Small intestine (tissue), 7 donors: ENCODE results near the gene HHIPL1. TPM values are rescaled to one million over a fixed set of nuclear protein-coding genes. Genes with fewer than 3 reads are reported as not detected.

Experiments
- DNase-seq, 2 donors: peaks; one replicate each; pipeline versions ENCODE4 v3.0.0 to v3.0.0-alpha.2; 2013
- FAIRE-seq: peaks from 2 replicates; lab custom pipeline; 2012; peaks lifted over from hg19 to GRCh38; lab: Jason Lieb, UNC
- H3K27ac ChIP-seq, 3 donors: one replicate each; pipeline ENCODE4 v1.5.1; 2013; ENCODE audit warnings: low read length in 2 of 3, mild to moderate bottlenecking in 2 of 3, control low read depth in 1 of 3, inconsistent platforms in 1 of 3, low read depth in 1 of 3, moderate library complexity in 1 of 3
- H3K27me3 ChIP-seq, 3 donors: one replicate each; pipeline ENCODE4 v1.6.1; 2013; ENCODE audit warnings: low read length in 3 of 3, inconsistent platforms in 1 of 3; ENCODE audit not compliant: control insufficient read depth in 3 of 3, insufficient read depth in 3 of 3
- H3K36me3 ChIP-seq, 3 donors: one replicate each; pipeline ENCODE4 v1.6.1; 2013; ENCODE audit warnings: low read length in 3 of 3, inconsistent platforms in 1 of 3, low read depth in 1 of 3, mild to moderate bottlenecking in 1 of 3, moderate library complexity in 1 of 3; ENCODE audit not compliant: control insufficient read depth in 3 of 3, insufficient read depth in 2 of 3
- H3K4me1 ChIP-seq, 3 donors: one replicate each; pipeline ENCODE4 v1.6.1; 2013; ENCODE audit warnings: low read length in 2 of 3, inconsistent platforms in 1 of 3, low read depth in 1 of 3, mild to moderate bottlenecking in 1 of 3, moderate library complexity in 1 of 3; ENCODE audit not compliant: control insufficient read depth in 3 of 3, insufficient read depth in 2 of 3
- H3K4me3 ChIP-seq, 3 donors: one replicate each; pipeline ENCODE4 v1.5.1; 2013; ENCODE audit warnings: low read length in 3 of 3, control low read depth in 1 of 3, inconsistent platforms in 1 of 3, low read depth in 1 of 3, mild to moderate bottlenecking in 1 of 3, moderate library complexity in 1 of 3
- H3K9me3 ChIP-seq, 2 donors: one replicate each; pipeline ENCODE4 v1.6.1; 2013; ENCODE audit warnings: low read depth in 1 of 2, low read length in 1 of 2; ENCODE audit not compliant: control insufficient read depth in 2 of 2, insufficient read depth in 1 of 2
- WGBS, 3 donors: extraction: QIAGEN DNeasy Blood & Tissue Kit; methylation state at CpG; one replicate each; pipeline ENCODE4 v1.1.7; 2013; 5-methylcytosine and 5-hydroxymethylcytosine counted together
- polyA plus RNA-seq, 4 donors: library from polyadenylated mRNA; stranded (reverse) in 3 of 4; unstranded in 1 of 4; fragments of 200-250 nt in 3 of 4; fragments of 120-200 nt in 1 of 4; gene quantifications; one replicate each; pipeline versions ENCODE4 v1.2.1 to v1.2.3, GENCODE V29; 2013
- donor health status: healthy with polysubstance abuse.
- donor health status: control.
- donor health status: control.
- donor health status: Bipolar disorder and iron deficiency.
- donor health status: healthy.

Gene HHIPL1
- polyA plus RNA-seq, 4 donors: under 0.01 to 0.69 (median 0.59) TPM; not detected in 1

- Histone ChIP-seq H3K9me3 (no peaks in the 10 kb centered on the region), H3K4me1 (peaks cover 2 to 29% (median 4%) of the 10 kb centered on the region in 3 donors), H3K4me3 (peak overlapping the region; percentile 72 to 80 (median 77)), H3K36me3 (peaks cover 0 to 2% (median 0%) of the 10 kb centered on the region in 3 donors), H3K27me3 (no peaks in the 10 kb centered on the region), H3K27ac (peak overlapping the region; percentile 85 to 91 (median 87))
- peak; percentile 83 to 84 for DNase-seq
- no peak for FAIRE-seq
- 0 to 3% (median 2%) methylated on average over 34 to 38 of the region's 38 CpGs for whole genome bisulfite sequencing, 3 donors
These were observed 39.5 kb upstream of the HHIPL1 start for GRCh38 chr14:99605299-99605961.

- Histone ChIP-seq H3K27me3 (no peaks in the 10 kb centered on the region), H3K9me3 (no peaks in the 10 kb centered on the region), H3K27ac (no peak overlapping the region), H3K4me1 (peaks cover 2 to 21% (median 4%) of the 10 kb centered on the region in 3 donors), H3K36me3 (peaks cover 0 to 2% (median 0%) of the 10 kb centered on the region in 3 donors), H3K4me3 (no peak overlapping the region)
- DNase-seq: peak in 1 of 2 donors; percentile 58
- 68 to 82% (median 72%) methylated on average over 7 of the region's 7 CpGs for WGBS, 3 donors
- no peak for FAIRE-seq
These were observed 38.6 kb upstream of the HHIPL1 start for GRCh38 chr14:99606359-99606758.

- H3K27me3 ChIP-seq: no peaks in the 10 kb centered on the region
These were observed 36.3 kb upstream of the HHIPL1 start for GRCh38 chr14:99608591-99608990.

GRCh38 chr14:99609245-99610170 is 35.4 kb upstream of the HHIPL1 start:
- peak; percentile 42 to 74 for DNase-seq
- Histone ChIP-seq H3K4me3 (no peak overlapping the region), H3K36me3 (peaks cover 0 to 2% (median 0%) of the 10 kb centered on the region in 3 donors), H3K27ac (no peak overlapping the region), H3K9me3 (no peaks in the 10 kb centered on the region), H3K27me3 (no peaks in the 10 kb centered on the region), H3K4me1 (peaks cover 2 to 31% (median 3%) of the 10 kb centered on the region in 3 donors)
- 60 to 75% (median 72%) methylated on average over 10 of the region's 10 CpGs for WGBS, 3 donors
- FAIRE-seq: no peak

More at GRCh38 chr14:99608591-99608990, 36.3 kb upstream of the HHIPL1 start:
- 96 to 100% (median 99%) methylated on average over 2 of the region's 2 CpGs for WGBS, 3 donors
- peaks cover 2 to 31% (median 3%) of the 10 kb centered on the region in 3 donors for H3K4me1 ChIP-seq
- no peak overlapping the region for H3K27ac ChIP-seq
- no peak overlapping the region for H3K4me3 ChIP-seq
- H3K9me3 ChIP-seq: no peaks in the 10 kb centered on the region
- H3K36me3 ChIP-seq: peaks cover 0 to 2% (median 0%) of the 10 kb centered on the region in 3 donors
- no peak for FAIRE-seq
- no peak for DNase-seq

GRCh38 chr14:99611646-99612045 is 33.3 kb upstream of the HHIPL1 start:
- H3K27me3 ChIP-seq: no peaks in the 10 kb centered on the region
- FAIRE-seq (no peak), DNase-seq (peak; percentile 67 to 86)
- 14 to 61% (median 48%) methylated on average over 4 of the region's 4 CpGs for WGBS, 3 donors
- H3K4me1 ChIP-seq: peaks cover 0 to 20% (median 3%) of the 10 kb centered on the region in 3 donors
- H3K9me3 ChIP-seq: no peaks in the 10 kb centered on the region
- peak overlapping the region; percentile 14 to 85 (median 69) for H3K27ac ChIP-seq
- H3K36me3 ChIP-seq: peaks cover 0 to 2% (median 0%) of the 10 kb centered on the region in 3 donors
- H3K4me3 ChIP-seq: no peak overlapping the region

- Histone ChIP-seq H3K27me3 (no peaks in the 10 kb centered on the region), H3K4me3 (no peak overlapping the region), H3K27ac (peak overlapping the region; percentile 14 to 85 (median 71)), H3K9me3 (no peaks in the 10 kb centered on the region), H3K36me3 (no peaks in the 10 kb centered on the region), H3K4me1 (peaks cover 0 to 19% (median 3%) of the 10 kb centered on the region in 3 donors)
- FAIRE-seq: no peak
- 20 to 58% (median 39%) methylated on average over 11 of the region's 11 CpGs for WGBS, 3 donors
- peak; percentile 78 to 86 for DNase-seq
These were observed 32.7 kb upstream of the HHIPL1 start for GRCh38 chr14:99612071-99612737.

GRCh38 chr14:99612738-99613330 is 32.1 kb upstream of the HHIPL1 start:
- no peak for FAIRE-seq
- H3K27ac ChIP-seq: peak overlapping the region in 2 of 3 donors; percentile 71 to 85
- 70 to 71% (median 71%) methylated on average over 8 of the region's 8 CpGs for WGBS, 3 donors

More at GRCh38 chr14:99612738-99613330, 32.1 kb upstream of the HHIPL1 start:
- no peaks in the 10 kb centered on the region for H3K9me3 ChIP-seq
- H3K27me3 ChIP-seq: no peaks in the 10 kb centered on the region
- H3K4me1 ChIP-seq: peaks cover 0 to 18% (median 3%) of the 10 kb centered on the region in 3 donors
- no peak for DNase-seq
- no peak overlapping the region for H3K4me3 ChIP-seq
- no peaks in the 10 kb centered on the region for H3K36me3 ChIP-seq
